Activated CD4-positive, alpha-beta T cell treated with anti-CD3 and anti-CD28 coated beads for 24 hours (primary cell): ENCODE data around the gene MTHFD1L.

Experiments used
- DNase-seq, 2 donors: peaks; one replicate each; pipeline ENCODE4 v3.0.0-alpha.2; 2020; ENCODE audit warnings: low read depth in 2 of 2

The MTHFD1L gene

GRCh38 chr6:150991487-150991886 lies 126.0 kb downstream of the MTHFD1L start:
- DNase-seq: no peak

- DNase-seq: no peak
Observed at GRCh38 chr6:150992262-150992661, 126.8 kb downstream of the MTHFD1L start.

- DNase-seq: no peak
Observed at GRCh38 chr6:150992703-150993102, 127.2 kb downstream of the MTHFD1L start.

GRCh38 chr6:150993253-150993652 lies 127.8 kb downstream of the MTHFD1L start:
- DNase-seq: no peak

- no peak for DNase-seq
Observed at GRCh38 chr6:150994026-150994425, 128.5 kb downstream of the MTHFD1L start.

GRCh38 chr6:150996968-150997367 lies 131.5 kb downstream of the MTHFD1L start:
- no peak for DNase-seq

GRCh38 chr6:150999107-150999506 lies 133.6 kb downstream of the MTHFD1L start:
- no peak for DNase-seq

GRCh38 chr6:150999576-150999975 lies 134.1 kb downstream of the MTHFD1L start:
- no peak for DNase-seq

GRCh38 chr6:151001387-151002056 lies 136.0 kb downstream of the MTHFD1L start:
- no peak for DNase-seq

GRCh38 chr6:151002057-151002450 lies 136.6 kb downstream of the MTHFD1L start:
- DNase-seq: no peak

GRCh38 chr6:151002491-151002935 lies 137.0 kb downstream of the MTHFD1L start:
- no peak for DNase-seq

GRCh38 chr6:151004383-151005024 lies 139.0 kb downstream of the MTHFD1L start:
- DNase-seq: no peak

- DNase-seq: no peak
Observed at GRCh38 chr6:151005164-151005563, 139.7 kb downstream of the MTHFD1L start.

- DNase-seq: no peak
Observed at GRCh38 chr6:151005896-151006632, 140.6 kb downstream of the MTHFD1L start.

- DNase-seq: no peak
Observed at GRCh38 chr6:151007076-151007475, 141.6 kb downstream of the MTHFD1L start.

GRCh38 chr6:151007922-151008321 lies 142.4 kb downstream of the MTHFD1L start:
- DNase-seq: no peak

GRCh38 chr6:151008425-151008824 lies 142.9 kb downstream of the MTHFD1L start:
- DNase-seq: no peak

- no peak for DNase-seq
Observed at GRCh38 chr6:151009576-151009975, 144.1 kb downstream of the MTHFD1L start.

- DNase-seq: no peak
Observed at GRCh38 chr6:151010071-151010470, 144.6 kb downstream of the MTHFD1L start.

- DNase-seq: no peak
Observed at GRCh38 chr6:151012321-151013294, 147.1 kb downstream of the MTHFD1L start.

GRCh38 chr6:151014404-151015100 lies 149.1 kb downstream of the MTHFD1L start:
- DNase-seq: peak; percentile 32 to 37
